Stimulated activated CD8-positive, alpha-beta memory T cell treated with anti-CD3 and anti-CD28 coated beads, Interleukin-15, amount 100 ng/mL, for 4 hours (primary cell): ENCODE results near the gene ABLIM1.

ENCODE experiments used
- DNase-seq, 2 donors: peaks; one replicate each; pipeline ENCODE4 v3.0.0-alpha.2; 2020; ENCODE audit warnings: low read depth in 2 of 2

ABLIM1 gene

DNA sequence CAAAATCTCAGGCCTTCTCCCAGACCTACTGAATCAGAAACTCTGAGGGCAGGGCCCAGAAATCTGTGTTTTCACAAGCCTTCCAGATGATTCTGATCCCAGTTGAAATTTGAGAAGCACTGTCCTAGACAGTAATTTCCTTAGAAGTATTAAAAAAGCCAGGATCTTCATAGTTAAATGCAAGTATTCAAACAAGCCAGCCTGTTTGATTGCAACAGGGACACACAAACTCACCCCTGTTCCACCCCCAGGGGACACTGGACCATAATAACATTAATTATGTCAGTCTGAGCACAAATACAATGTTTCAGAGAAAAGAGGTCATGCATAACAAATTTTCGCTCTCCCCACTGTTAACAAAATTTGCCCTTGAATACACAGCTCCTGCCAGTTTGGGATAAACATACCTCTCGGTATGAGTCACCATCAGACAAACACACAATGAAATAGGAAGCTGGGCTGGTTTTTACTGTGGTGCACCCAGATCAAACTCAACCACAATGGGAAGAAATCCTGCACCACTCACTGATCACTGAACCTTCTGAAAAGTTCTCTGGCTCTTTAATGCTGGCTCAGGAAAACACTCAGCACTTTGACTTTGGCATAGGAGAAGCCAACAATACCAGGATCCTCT, 34.3 kb downstream of the ABLIM1 start:
- DNase-seq: no peak

DNA sequence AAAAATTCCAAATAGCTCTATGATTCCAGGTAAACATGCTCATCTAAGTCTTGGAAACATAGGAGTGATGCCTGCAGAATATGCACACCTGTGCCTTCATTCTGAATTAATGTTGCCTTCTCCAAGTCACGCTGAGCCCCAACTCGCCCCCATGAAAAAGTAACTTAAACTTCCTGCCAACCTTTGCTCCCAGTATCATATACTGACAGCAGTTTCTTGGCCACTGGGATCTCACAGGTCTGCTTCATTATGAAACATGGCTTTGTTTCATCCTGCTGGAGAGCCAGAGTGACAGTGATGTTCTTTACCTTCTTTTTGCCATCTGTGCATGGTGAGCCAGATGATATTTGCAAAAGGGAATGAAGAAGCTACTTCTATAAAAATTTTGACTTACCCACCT, 34.9 kb downstream of the ABLIM1 start:
- no peak for DNase-seq

DNA sequence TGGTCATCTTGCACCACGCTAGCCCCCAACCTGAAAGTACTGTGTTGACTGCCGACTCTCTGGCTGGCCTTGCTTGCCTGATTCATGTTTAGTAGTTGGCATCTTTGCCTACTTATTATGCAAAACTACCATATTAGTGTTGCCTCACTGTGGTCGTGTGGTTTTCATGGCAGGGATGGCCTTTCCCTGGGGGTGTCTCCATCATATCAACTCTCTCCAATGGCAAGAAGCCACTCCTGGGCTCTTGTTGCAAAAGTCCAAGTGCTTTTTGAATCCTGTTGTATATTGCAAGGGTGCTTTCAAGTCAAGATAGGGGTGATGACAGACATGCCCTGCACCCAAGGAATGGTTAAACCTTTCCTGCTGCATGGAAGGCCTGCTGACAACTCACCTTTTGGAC, 39.4 kb downstream of the ABLIM1 start:
- no peak for DNase-seq

DNA sequence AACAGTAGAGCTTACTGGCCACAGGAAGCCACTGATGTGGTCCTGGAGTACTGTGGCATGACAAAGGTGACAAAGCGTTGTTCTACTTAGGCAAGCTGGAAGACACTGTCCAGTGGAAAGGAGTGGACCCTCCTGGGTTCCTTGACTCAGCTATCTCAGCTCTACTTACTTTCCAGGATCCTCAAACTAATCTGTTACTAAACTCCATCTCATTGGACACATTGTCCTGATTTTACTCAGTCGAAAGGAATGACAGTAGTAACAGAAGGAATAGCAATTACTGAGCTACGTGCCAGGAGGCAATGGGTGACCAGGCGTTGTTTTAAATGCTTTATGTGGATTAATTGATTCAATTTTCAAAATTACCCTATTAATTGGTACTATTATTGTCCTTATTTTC, 41.6 kb downstream of the ABLIM1 start:
- no peak for DNase-seq

DNA sequence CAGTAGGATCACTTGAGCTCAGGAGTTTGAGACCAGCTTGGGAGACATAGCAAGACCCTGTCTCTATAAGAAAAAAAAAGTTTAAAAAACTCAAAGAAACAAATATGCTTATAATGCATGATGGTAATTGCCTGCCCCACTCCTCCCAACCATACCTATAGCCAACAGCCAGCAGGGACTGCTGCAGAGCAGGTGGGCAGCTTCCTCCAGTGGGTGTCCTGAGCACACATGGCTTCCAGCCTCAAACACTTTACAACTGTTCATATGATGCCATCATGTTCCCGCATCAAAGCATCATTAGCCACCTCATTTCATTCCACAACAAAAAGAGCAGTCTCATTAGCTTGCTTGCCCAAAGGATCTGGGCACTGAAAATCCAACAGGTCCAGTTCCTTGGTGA, 42.0 kb downstream of the ABLIM1 start:
- no peak for DNase-seq

DNA sequence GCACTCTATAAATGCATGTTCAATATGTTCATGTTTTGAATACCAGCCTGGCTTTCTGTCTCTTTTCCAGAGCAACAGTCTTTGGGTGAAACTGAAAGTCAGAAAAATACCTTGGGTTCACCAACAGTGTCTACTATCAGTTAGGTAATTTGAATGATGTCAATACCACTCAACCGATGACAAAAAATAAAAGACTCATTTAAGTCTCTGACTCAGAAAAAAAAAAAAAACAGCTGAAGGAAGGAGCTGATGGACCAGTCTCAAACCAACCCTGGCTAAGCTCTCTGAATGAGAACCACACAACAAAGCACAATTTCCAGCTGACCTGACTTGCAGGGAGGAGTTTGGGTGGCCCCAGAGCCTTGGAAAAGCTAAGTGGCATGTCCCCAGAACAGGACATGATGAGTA, 42.5 kb downstream of the ABLIM1 start:
- no peak for DNase-seq

DNA sequence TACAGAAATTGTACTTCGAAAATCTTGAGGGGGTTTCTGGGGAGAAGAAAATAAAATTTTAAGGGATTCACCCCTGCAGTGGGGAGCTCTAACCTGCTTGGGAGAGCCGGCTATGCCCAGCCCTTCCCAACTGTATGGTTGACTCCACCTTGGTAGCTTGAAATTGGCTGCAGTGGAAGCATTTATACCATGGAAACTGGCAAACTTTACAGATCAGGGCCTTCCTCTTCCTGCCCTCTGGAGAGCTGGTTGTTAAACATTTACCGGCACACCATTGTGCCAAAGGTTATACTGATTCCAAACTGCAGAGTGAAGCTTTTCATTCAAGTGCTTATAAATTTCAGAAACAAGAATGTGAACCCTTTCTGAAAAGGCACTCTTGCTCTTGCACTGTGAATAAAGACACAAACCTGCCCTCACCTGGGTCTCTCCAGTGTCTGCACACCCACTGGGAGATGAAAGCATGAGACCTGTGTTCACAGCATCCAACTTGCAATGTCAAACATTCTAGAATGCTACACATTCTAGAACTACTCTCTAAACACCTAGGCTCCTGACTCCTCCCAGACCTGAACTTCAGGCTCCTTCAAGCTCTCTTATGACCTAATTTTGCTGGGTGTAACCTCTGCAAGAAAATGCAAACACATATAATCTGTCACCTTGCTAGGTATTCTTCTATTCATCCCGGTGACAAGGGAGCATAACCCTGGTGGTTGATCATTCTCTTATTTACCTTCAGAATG, 44.7 kb downstream of the ABLIM1 start:
- DNase-seq: no peak

DNA sequence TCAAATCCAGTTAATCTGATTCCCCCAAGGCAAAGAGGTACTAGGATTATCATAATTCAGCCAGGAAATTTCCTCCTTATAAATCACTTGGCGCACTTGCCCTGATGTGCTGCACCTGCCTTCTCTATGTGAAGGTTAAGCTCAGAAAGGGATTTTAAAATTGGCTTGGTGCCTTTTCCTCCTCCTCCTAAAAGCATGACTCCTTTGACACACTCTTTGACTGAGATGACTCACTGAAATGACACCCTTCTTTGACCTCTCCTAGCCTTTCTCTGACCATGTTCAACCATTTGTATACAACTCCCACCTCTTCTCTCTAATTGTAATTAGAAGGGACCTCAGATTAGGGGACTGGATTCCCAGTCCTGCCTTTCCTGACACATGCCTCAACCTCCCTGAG, 46.5 kb downstream of the ABLIM1 start:
- DNase-seq: no peak

DNA sequence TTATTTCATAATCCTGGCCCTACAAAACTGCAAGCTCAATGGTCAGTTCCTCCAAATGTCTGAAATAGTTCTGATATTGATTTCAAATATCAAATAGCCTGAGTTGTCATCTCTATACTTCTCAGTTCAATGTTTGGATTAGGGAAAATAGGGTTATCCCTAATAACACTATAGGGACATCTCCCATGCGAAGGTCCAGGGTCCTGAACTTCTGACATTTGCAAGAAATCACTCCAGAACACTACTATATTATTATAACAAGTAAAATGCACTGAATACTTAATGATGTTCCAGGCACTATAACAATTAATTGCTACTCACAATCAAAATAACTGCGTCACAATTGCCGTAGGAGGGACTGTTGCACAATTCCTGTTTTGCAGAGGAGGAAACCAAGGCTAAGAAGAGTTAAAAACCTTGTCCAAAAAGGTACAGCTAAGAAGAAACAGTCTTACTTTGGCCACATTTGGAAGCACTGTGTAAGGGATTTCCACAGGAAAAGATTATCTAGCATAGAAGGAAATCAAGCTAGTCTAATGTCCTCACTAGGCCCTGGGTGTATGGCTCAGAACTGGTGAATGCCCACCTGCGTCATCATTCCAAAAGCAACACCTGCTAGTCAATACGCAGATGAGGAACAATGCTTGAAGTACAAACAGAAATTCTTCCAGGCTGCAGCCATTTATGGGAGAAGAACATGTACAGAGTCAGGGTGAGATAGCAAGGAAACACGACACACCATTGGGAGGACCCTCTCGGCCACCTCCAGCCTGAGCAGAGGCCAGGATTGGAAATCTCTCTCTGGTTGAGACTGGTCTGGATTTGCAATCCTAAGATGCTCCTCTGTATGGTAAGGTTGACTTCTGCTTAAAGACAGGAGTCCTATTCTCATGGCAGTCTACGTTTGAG, 48.3 kb downstream of the ABLIM1 start:
- DNase-seq: no peak

DNA sequence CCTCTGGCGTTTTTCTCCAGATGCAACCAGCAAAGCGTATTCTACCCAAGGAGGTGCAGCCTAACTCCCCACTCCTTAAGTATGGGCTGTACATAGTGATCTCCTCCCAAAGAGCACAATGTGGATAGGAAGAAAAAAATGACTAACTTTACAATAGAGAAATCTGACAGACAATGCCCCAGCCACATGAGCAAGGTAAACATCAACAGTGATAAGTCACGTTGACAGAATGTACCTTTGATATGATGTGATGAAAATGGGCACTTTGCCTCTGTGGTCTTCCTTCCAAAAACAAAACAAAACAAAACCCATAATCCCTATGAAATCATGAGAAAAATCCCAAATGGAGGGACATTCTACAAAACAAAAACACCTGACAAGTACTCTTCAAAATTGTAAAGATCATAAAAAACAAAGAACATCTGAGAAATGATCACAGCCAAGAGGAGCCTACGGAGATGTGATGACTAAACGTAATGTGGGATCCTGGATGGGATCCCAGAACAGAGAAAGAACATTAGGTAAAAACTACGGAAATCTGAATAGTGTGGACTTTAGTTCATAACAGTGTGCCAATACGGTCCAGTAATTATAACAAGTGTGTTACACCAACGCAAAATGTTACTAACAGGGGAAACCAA, 50.6 kb downstream of the ABLIM1 start:
- no peak for DNase-seq

DNA sequence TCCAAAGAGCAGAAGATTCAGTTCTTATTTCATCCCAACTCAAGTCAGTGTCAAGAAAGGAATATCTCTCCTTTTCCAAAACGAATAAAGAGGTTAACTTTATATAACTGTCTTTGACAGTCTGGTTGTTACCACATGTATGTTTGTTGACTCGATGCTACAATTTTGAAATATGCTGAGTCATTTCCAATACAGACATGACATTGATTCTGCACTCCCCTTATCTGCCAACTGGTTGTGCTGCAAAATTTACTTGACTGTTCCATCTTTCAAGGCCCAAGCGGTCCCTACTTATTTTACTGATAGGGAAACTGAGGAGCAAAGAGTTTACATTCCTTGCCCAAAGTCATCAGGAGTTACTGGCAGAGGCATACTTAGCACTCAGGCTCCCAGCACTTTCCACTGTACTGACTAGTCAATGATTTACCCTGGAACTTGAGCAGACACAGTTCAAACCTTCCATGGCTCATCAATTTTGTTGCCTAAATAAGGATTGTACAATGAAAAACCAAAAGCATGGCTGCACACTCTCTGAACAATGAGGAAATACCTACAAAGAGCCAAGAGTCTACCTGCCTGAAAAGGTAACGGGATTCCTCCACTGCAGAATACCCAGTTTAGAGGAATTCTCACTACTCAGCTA, 52.8 kb downstream of the ABLIM1 start:
- no peak for DNase-seq

DNA sequence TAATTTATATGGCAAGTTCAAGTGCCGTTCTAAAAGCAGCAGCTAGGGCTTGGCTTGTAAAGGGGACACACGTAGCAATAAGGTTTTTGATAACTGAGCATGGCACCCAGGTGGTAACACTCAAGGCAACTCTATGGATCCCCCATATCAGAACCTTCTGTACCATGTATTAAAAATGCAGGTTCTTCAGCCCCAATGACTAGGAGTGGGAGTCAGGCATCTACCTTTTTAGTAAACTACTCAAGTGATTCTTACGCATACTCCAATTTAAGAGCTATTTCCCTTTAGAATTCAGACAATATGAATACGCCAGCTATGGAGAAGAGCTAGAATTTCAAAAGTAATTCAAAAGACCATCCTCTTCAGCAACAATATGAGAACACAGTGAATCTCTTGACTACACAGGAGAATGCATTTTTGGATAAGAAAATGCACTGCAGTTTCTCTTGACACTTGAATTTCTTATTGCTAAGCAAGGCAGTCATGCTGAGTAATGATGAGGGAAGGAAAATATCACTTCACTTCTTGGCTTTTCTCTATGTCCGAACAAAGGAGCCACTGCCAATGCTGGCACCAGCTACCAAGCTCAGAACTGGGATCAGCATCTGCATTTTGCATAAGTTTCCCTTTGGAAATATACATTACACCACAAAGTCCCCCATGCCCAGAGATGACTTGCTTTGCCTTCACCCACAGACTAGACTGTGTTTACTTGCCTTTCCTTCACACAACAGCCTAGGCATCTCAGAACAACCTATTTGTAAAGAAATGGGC, 53.5 kb downstream of the ABLIM1 start:
- DNase-seq: no peak

DNA sequence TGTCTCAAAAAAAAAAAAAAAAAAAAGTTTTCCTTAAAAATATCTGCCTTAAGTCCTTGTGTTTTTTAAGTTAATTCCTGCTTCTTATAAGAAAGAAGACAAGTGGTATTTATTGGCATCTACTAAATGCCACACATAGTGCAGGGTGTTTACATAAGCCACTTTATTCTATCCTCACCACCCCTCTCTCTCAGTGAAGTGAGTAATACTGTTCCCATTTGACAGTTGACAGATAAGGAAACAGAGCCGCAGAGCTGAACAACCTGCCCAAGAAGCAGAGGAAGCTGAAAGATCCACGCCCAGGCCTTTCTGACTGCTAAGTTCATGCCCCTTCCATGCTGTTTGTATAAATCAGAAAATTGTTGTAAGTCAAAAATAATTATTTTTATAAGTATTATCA, 54.1 kb downstream of the ABLIM1 start:
- no peak for DNase-seq

DNA sequence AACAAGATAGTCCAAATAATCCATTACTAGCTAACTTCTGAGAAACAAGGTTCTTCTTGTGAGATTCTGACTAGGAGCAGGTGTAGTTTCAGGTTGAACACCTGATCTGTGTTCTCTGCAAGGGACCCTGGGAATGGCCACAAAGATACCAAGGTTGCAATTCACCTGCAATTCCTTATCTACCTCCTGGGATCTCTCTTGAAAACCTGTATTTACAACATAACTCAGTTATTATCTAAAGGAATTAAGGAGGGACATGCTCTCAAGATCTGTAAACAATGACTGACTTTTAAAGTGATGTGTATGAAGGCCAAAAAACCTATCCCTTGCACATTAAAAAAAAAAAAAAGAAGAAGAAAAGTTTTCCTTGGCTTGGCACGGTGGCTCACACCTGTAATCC, 54.8 kb downstream of the ABLIM1 start:
- DNase-seq: no peak

DNA sequence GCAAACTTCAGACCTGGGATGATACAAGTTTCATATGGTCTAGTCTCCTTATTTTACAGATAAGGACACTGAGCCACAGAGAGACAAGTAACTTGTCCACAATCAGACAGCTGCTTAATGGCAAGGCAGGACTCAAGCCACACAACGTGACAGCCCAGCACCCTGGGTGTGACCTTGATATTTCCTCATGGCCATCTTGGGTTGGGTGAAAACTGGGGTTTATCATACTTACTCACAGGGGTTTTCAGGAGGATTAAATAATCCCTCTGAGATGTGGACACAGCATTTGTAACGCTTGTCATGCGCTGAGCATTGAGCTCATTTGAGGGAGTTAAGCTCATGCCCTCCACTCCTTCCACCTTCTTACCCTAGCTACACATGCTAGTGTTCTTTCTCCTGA, 58.0 kb downstream of the ABLIM1 start:
- no peak for DNase-seq

DNA sequence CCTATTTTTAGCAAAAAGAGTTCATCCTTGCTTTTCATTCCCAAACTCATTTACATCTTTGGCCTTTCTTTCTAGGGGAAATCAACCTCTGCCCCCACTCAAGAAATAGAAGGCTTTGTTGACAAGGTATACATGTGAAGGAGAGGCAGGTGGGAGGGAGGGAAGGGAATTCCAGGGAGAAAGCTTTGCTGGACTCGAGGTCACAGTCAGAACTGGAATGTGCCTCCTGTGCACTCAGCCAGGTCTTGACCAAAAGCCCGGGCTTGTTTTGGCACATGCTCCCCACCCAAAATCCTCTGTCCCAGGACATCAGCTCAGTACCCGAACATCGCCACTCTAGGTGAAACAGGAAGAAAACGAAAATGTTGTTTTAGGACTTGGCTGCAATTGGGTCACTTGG, 61.3 kb downstream of the ABLIM1 start:
- no peak for DNase-seq

DNA sequence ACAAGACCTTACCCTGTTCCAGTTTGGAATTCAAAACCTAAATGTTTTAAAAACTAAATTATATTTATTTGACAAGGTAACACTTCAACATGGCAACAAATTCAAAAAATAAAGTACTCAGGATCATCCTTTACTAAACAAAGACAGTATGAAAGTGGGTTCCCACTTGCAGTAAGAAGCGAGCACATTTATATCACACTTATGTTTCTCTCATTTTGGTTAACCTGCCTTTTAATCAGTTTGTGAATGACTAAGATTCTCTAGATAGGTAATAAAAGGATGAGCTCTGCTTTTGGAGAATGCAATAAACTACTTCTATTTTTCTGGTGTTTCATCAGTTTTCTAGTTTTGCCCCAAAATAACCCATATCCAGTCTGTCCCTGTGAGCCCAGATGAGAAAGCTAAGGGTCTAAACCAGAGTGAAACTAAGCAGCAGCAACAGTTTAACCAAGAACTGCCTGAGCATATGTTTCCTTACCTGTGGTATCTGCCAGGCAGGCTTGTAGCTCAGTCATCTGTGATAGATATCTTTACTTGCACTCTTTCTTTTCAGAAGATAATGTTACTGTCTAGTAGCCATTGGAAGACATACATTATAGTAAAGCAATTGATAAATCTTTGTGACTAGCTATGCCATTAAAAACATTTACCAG, 64.1 kb downstream of the ABLIM1 start:
- DNase-seq: no peak

DNA sequence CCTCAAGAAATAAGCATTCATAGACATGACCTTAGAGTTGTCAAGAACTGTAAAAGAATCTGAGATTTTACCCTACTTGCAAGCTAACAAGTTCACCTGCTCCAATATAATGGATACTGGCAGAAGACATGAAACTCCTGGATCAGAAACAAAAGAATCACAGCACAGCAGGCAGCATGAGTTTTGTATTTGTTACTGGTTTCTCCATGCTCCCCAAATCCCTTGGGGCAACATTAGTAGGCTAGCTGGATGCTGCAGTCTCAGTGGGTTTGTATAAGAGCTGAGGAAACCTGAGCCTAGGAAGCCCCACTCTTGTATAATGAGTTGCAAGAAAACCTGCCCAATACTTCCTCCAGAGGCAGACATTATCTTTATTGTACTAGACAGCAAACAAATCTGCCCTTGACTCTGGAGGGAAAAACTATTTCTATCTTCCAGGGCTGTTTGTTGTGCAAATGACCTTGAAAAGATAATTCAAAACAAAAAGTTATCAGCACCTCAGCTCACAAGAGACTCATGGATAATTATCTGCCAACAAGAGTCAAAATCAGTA, 64.8 kb downstream of the ABLIM1 start:
- no peak for DNase-seq

DNA sequence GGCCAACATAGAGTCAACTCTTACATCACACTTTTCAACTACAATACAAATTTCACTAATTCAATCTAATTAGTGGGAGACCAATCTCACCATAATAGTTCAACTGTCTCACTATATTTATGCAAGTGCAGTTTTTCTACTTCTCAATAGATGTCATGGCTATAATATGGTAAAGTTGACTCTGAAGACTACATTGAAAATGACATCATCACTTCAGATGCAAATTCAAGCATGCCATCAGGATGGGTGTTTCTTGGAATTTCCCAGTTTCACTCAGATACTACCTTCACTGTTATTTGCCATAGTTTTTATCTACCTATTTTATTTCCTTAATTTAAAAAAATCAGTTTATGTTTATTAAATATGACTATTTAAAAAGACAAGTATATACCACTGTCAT, 67.1 kb downstream of the ABLIM1 start:
- DNase-seq: no peak

DNA sequence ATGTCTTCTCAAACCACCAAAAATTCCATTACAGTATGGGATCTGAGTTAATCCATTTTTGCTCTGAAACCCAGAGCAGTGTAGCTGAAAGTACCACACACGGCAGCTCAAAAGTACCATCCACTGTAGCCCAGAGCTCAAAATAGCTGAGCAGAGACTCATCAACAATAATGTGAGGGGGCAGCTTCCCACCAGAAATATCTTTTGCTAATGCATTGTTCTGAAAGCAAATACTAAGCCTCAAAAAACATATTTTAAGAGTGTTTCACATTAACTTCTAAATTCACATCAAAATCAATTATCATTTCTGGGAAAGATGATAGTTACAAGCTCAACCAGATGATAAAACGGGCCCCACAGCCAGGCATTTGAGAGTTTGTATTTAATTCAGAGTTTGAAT, 73.7 kb downstream of the ABLIM1 start:
- no peak for DNase-seq
